NCI-H1105 treated with DMSO at 0.1 percent for 48 hours (cell line): ENCODE data around the gene PSMB8.

Source experiments
- DNase-seq: peaks from one replicate; lab custom pipeline; 2025; lab: John Stamatoyannopoulos, UW

PSMB8 gene

DNA sequence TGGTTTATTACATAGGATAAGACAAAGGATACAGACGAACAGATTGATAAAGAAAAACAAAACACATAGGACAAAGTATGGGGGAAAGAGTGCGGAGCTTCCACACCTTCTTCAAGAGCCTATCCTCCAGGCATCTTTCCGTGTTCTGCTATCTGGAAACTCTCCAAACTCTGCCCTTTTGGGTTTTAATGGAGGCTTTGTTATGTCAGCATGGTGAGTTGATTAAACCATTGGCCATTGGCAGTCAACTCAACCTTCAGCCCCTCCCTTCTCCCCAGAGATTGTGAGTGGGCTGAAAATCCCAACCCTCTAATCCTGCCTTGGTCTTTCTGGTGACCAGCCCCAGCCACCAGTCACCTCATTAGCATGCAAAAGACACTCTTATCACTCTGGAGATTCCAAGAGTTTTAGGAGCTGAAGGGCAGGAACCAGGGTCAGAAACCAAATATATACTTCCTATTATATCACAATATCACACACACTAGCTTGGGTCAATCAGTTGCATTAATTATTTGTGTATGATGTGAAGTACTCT, 50.9 kb downstream of the PSMB8 start:
- DNase-seq, result no peak
